Loucy (cell line): ENCODE results near the gene GCK.

Experiments used
- EZH2phosphoT487 ChIP-seq: fragments of 200-600 bp; IDR thresholded peaks from 2 replicates; pipeline ENCODE4 v1.6.1; 2018; ENCODE audit warnings: antibody characterized with exemption, mild to moderate bottlenecking, moderate library complexity, borderline replicate concordance
- TF ChIP-seq, protein P1 (sequence below): fragments of 200-600 bp; sonication (generic); conservative IDR thresholded peaks from 2 replicates; pipeline ENCODE4 v1.5.1; 2014; ENCODE audit warnings: mild to moderate bottlenecking, antibody characterized with exemption, low read length

GRCh38 chr7:44180631-44181030 is 8.6 kb downstream of the GCK start:
- TF ChIP-seq, protein P1, sequence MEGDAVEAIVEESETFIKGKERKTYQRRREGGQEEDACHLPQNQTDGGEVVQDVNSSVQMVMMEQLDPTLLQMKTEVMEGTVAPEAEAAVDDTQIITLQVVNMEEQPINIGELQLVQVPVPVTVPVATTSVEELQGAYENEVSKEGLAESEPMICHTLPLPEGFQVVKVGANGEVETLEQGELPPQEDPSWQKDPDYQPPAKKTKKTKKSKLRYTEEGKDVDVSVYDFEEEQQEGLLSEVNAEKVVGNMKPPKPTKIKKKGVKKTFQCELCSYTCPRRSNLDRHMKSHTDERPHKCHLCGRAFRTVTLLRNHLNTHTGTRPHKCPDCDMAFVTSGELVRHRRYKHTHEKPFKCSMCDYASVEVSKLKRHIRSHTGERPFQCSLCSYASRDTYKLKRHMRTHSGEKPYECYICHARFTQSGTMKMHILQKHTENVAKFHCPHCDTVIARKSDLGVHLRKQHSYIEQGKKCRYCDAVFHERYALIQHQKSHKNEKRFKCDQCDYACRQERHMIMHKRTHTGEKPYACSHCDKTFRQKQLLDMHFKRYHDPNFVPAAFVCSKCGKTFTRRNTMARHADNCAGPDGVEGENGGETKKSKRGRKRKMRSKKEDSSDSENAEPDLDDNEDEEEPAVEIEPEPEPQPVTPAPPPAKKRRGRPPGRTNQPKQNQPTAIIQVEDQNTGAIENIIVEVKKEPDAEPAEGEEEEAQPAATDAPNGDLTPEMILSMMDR = no peak
- TF ChIP-seq EZH2phosphoT487 = no peak
